NOMO-1 treated with DMSO at 0.1 percent for 48 hours (cell line): ENCODE data around the gene MOSMO.

ENCODE experiments used
- DNase-seq: peaks from one replicate; lab custom pipeline; 2025; ENCODE audit not compliant: unreplicated experiment; lab: John Stamatoyannopoulos, UW

The MOSMO gene

DNA sequence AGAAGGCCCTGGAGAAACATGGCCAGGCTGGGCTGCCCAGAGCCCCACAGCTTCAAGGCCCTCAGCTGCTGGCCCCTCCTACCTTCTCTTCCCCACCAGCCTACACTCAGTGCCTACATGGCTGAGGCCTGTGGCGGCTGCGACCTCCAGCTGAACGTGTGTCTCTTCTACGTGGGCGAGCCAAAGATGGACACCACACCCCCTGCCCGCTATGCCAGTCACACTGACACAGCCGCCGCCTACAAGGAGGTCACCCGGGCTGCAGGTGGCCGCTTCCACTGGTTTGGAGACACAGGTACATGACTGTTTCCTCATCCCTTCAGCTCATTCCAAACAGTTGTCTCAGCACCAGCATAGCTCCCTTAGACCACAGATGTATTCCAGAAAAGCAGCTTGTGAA lies 124.9 kb downstream of the MOSMO start:
- no peak for DNase-seq
